Ovary (tissue), 3 donors: ENCODE data around the gene GATAD1.

Source experiments
- CTCF ChIP-seq, 3 donors: fragments of 450-650 bp in 2 of 3; fragments of 200-600 bp in 1 of 3; IDR thresholded peaks; one replicate each; pipeline versions ENCODE4 v1.5.1 to v1.8.0; 2016 to 2022; ENCODE audit warnings: antibody characterized with exemption in 3 of 3, mild to moderate bottlenecking in 1 of 3
- POLR2A ChIP-seq: fragments of 450-650 bp; IDR thresholded peaks from one replicate; pipeline ENCODE4 v1.6.1; 2017; ENCODE audit warnings: antibody characterized with exemption, mild to moderate bottlenecking, moderate library complexity
- donor health status: DM: no; HTN: no; CAD: no.

- no peak for TF ChIP-seq CTCF (IDR thresholded peaks at IDR 0.05)
- TF ChIP-seq POLR2A, result no peak
These were observed 15.3 kb downstream of the GATAD1 start for GRCh38 chr7:92462560-92462959.
